ENCODE results near the gene AKAP8L.
A peak's percentile ranks its signal among the peaks of the same experiment; 100 is the strongest.
"Not testable (repeated sequence)": the region's sequence is repeated elsewhere in the genome, so short reads cannot be mapped to it uniquely, and the experiment has no call there.

The AKAP8L gene

GRCh38 chr19:15401397-15401710, 17.4 kb downstream of the AKAP8L start:
- Histone ChIP-seq H3K9me3 (ENCODE audit: control insufficient read depth, insufficient read depth, low read length) (no peaks in the 10 kb centered on the region), H3K4me1 (ENCODE audit: insufficient read depth, low read length) (no peaks in the 10 kb centered on the region), H3K36me3 (ENCODE audit: insufficient read depth, low read length) (peaks cover 15% of the 10 kb centered on the region), H3K9ac (ENCODE audit: low read depth, low read length) (no peak overlapping the region)

DNA sequence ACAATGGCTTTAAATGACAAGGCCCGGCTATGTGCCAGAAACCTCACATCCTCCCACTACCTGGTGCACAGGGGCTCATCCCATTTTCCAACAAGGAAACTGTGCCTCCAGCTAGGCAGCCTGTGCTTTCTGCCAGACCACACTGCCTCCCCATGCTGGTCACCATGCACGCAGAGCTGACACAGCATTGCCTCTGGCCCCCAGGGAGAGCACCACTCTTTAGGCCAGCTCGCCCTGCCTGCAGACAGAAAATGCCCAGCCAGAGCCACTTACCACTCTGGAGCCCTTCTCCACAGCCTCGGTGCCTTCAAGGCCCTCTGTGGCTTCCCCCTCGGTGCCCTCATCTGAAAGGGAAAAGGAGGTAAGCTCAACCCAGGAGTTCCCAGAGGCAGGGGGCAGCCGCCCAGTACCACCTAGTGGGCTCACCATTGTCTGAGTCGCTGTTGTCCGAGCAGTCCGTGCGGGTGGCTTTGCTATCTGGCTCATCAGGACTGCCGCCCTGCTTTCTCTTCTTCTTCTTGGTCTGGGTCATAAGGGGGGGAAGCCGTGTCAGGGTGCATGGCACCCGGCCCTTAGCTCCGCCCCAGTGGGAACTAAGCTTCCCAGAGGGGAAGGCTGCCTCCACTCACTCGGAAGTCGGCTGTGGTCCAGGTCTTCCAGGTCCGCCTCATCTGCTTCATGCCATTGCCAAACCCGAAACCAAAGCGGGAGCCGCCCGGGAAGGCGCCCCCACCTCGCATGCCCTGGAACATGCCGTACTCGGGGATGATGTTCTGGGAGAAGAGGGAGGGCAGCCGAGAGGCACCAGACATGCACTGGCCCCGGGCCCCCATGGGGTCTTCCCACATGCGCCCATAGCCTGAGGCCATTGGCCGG, 18.0 kb downstream of the AKAP8L start:
- no peaks in the 10 kb centered on the region for H3K4me1 ChIP-seq (ENCODE audit: insufficient read depth, low read length)

GRCh38 chr19:15399635-15400034, 19.2 kb downstream of the AKAP8L start:
- H3K4me1 ChIP-seq (ENCODE audit: insufficient read depth, low read length) = no peaks in the 10 kb centered on the region
- H3K36me3 ChIP-seq (ENCODE audit: insufficient read depth, low read length) = peaks cover 13% of the 10 kb centered on the region
- no peak overlapping the region for H3K9ac ChIP-seq (ENCODE audit: low read depth, low read length)

More for the DNA sequence above, 18.0 kb downstream of the AKAP8L start:
- Histone ChIP-seq H3K9ac (ENCODE audit: low read depth, low read length) (no peak overlapping the region), H3K9me3 (ENCODE audit: control insufficient read depth, insufficient read depth, low read length) (no peaks in the 10 kb centered on the region), H3K36me3 (ENCODE audit: insufficient read depth, low read length) (peaks cover 13% of the 10 kb centered on the region)

DNA sequence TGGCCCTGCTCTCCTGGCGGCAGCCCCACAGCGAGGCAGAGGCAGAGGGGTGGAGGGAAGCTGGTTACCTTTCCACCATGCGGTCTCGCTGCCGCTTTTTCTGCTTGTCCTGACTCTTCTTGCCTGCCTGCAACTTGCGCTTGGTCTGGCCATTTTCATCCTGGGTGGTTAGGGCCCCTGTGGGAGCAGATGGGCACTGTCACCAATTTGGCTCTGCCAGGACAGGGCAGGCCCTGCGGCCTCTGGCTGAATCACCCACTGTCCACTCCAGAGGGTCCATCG, 19.6 kb downstream of the AKAP8L start:
- Histone ChIP-seq H3K9me3 (ENCODE audit: control insufficient read depth, insufficient read depth, low read length) (no peaks in the 10 kb centered on the region), H3K36me3 (ENCODE audit: insufficient read depth, low read length) (peaks cover 13% of the 10 kb centered on the region), H3K4me1 (ENCODE audit: insufficient read depth, low read length) (no peaks in the 10 kb centered on the region), H3K9ac (ENCODE audit: low read depth, low read length) (no peak overlapping the region)

More at GRCh38 chr19:15399635-15400034, 19.2 kb downstream of the AKAP8L start:
- H3K9me3 ChIP-seq (ENCODE audit: control insufficient read depth, insufficient read depth, low read length) = no peaks in the 10 kb centered on the region

GRCh38 chr19:15398501-15399233, 20.1 kb downstream of the AKAP8L start:
- no peaks in the 10 kb centered on the region for H3K4me1 ChIP-seq (ENCODE audit: insufficient read depth, low read length)
- no peaks in the 10 kb centered on the region for H3K9me3 ChIP-seq (ENCODE audit: control insufficient read depth, insufficient read depth, low read length)
- H3K9ac ChIP-seq (ENCODE audit: low read depth, low read length) = no peak overlapping the region
- H3K36me3 ChIP-seq (ENCODE audit: insufficient read depth, low read length) = peaks cover 13% of the 10 kb centered on the region

GRCh38 chr19:15397782-15398181, 21.0 kb downstream of the AKAP8L start:
- H3K9ac ChIP-seq (ENCODE audit: low read depth, low read length) = no peak overlapping the region
- H3K9me3 ChIP-seq (ENCODE audit: control insufficient read depth, insufficient read depth, low read length) = no peaks in the 10 kb centered on the region
- H3K36me3 ChIP-seq (ENCODE audit: insufficient read depth, low read length) = peaks cover 13% of the 10 kb centered on the region
- no peaks in the 10 kb centered on the region for H3K4me1 ChIP-seq (ENCODE audit: insufficient read depth, low read length)

DNA sequence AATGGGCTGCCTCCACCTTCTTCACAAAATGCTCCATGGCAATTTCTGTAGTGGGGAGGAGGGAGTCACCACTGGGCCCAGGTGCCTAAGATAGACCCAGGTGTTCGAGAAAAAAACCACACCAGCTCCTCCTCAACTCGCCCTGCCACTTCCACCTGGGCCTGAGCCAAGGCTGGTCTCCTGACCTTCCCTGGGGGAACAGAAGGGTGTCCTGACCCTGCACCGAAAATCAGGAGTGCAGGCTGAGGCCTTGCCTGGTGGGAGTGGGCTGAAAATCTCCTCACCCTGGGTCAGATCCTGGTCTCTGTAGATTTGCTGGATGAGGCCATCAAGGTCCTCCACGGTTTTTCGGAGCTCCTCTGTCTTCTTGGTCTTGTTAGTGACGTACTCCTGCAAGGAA, 21.6 kb downstream of the AKAP8L start:
- peaks cover 13% of the 10 kb centered on the region for H3K36me3 ChIP-seq (ENCODE audit: insufficient read depth, low read length)
- H3K9ac ChIP-seq (ENCODE audit: low read depth, low read length) = no peak overlapping the region
- H3K9me3 ChIP-seq (ENCODE audit: control insufficient read depth, insufficient read depth, low read length) = no peaks in the 10 kb centered on the region
- no peaks in the 10 kb centered on the region for H3K4me1 ChIP-seq (ENCODE audit: insufficient read depth, low read length)

DNA sequence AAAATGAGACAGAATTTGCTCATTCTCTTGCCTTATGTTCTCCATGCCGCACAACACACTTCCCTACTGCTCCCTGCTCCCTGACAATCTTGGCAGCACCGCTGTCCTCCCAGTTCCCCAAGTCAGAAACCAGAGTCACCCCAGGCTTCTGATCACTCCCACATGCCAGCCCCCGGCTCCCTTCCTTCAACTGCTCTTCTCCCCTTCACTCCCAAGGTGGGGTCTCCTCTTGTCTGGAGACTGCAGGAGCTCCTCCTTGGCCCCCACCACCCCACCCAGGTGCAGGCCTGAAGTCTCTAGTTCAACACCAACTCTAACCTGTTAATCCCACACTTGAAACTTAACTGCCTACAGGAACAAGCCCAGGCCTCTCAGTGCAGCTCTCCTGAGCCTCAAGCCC, 22.4 kb downstream of the AKAP8L start:
- H3K9me3 ChIP-seq (ENCODE audit: control insufficient read depth, insufficient read depth, low read length) = no peaks in the 10 kb centered on the region
- H3K4me1 ChIP-seq (ENCODE audit: insufficient read depth, low read length) = no peaks in the 10 kb centered on the region
- H3K9ac ChIP-seq (ENCODE audit: low read depth, low read length) = no peak overlapping the region
- peaks cover 13% of the 10 kb centered on the region for H3K36me3 ChIP-seq (ENCODE audit: insufficient read depth, low read length)

DNA sequence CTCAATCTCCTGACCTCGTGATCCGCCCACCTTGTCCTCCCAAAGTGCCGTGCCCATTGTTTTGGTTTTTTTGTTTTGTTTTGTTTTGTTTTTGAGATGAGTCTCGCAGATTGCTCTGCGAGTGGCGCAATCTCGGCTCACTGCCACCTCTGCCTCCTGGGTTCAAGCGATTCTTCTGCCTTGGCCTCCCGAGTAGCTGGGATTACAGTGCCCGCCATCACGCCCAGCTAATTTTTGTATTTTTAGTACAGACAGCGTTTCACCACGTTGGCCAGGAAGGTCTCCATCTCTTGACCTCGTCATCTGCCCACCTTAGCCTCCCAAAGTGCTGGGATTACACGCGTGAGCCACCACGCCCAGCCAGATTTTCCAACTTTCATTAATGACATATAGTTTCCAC, 23.5 kb downstream of the AKAP8L start:
- H3K4me1 ChIP-seq (ENCODE audit: insufficient read depth, low read length); H3K9me3 ChIP-seq (ENCODE audit: control insufficient read depth, insufficient read depth, low read length); H3K9ac ChIP-seq (ENCODE audit: low read depth, low read length): not testable (repeated sequence)
- peaks cover 13% of the 10 kb centered on the region for H3K36me3 ChIP-seq (ENCODE audit: insufficient read depth, low read length)

GRCh38 chr19:15394426-15394825, 24.4 kb downstream of the AKAP8L start:
- no peak overlapping the region for H3K9ac ChIP-seq (ENCODE audit: low read depth, low read length)
- H3K4me1 ChIP-seq (ENCODE audit: insufficient read depth, low read length) = no peaks in the 10 kb centered on the region
- no peaks in the 10 kb centered on the region for H3K9me3 ChIP-seq (ENCODE audit: control insufficient read depth, insufficient read depth, low read length)
- H3K36me3 ChIP-seq (ENCODE audit: insufficient read depth, low read length) = peaks cover 13% of the 10 kb centered on the region

- Histone ChIP-seq H3K36me3 (ENCODE audit: insufficient read depth, low read length) (peaks cover 13% of the 10 kb centered on the region), H3K4me1 (ENCODE audit: insufficient read depth, low read length) (no peaks in the 10 kb centered on the region)
Observed at GRCh38 chr19:15393963-15394362, 24.8 kb downstream of the AKAP8L start.

DNA sequence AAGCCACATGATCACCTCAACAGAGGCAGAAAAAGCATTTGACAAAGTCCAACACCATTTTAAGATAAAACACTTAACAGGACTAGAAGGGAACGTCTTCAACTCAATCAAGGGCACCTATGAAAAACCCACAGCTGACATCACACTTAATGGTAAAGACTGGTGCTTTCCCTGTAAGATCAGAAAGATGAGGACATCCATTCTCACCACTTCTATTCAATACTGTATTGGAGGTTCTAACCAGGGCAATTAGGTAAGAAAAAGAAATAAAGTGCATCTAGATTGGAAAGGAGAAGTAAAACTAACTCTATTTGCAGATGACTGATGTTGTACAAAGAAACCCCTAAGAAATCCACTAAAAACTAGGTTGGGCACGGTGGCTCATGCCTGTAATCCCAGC, 28.0 kb downstream of the AKAP8L start:
- Histone ChIP-seq H3K4me1 (ENCODE audit: insufficient read depth, low read length) (no peaks in the 10 kb centered on the region), H3K36me3 (ENCODE audit: insufficient read depth, low read length) (peaks cover 3% of the 10 kb centered on the region; the same call in 1 of the 2 replicates), H3K9ac (ENCODE audit: low read depth, low read length) (no peak overlapping the region), H3K9me3 (ENCODE audit: control insufficient read depth, insufficient read depth, low read length) (no peaks in the 10 kb centered on the region)

More at GRCh38 chr19:15393963-15394362, 24.8 kb downstream of the AKAP8L start:
- no peaks in the 10 kb centered on the region for H3K9me3 ChIP-seq (ENCODE audit: control insufficient read depth, insufficient read depth, low read length)
- no peak overlapping the region for H3K9ac ChIP-seq (ENCODE audit: low read depth, low read length)

- no peaks in the 10 kb centered on the region for H3K9me3 ChIP-seq (ENCODE audit: control insufficient read depth, insufficient read depth, low read length)
- no peak overlapping the region for H3K9ac ChIP-seq (ENCODE audit: low read depth, low read length)
- peaks cover under 1% of the 10 kb centered on the region; the same call in 1 of the 2 replicates for H3K36me3 ChIP-seq (ENCODE audit: insufficient read depth, low read length)
- peaks cover 12% of the 10 kb centered on the region for H3K4me1 ChIP-seq (ENCODE audit: insufficient read depth, low read length)
Observed at GRCh38 chr19:15381864-15382263, 36.9 kb downstream of the AKAP8L start.

DNA sequence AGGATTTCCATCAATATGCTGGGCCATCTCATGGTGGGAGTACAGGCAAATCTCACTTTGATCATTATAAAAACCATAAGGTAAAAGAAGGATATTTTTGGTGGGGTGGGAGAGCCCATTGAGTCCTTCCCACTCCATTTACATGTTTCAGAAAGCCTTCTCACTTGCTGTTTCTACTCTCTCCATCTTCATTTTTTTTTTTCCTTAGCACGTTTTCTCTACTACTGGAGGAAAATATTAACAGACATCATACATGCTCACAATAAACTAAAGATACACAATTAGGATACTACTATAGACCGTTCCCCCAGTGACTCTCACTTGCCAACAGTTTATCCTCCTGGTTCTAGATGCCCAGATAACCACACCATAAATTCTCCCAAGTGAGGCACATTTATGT, 37.4 kb downstream of the AKAP8L start:
- Histone ChIP-seq H3K9me3 (ENCODE audit: control insufficient read depth, insufficient read depth, low read length) (no peaks in the 10 kb centered on the region), H3K4me1 (ENCODE audit: insufficient read depth, low read length) (peaks cover 12% of the 10 kb centered on the region), H3K9ac (ENCODE audit: low read depth, low read length) (peak overlapping the region; percentile 76; the same call in 1 of the 2 replicates), H3K36me3 (ENCODE audit: insufficient read depth, low read length) (no peaks in the 10 kb centered on the region; the same call in 1 of the 2 replicates)
